K562 treated with DMSO at 1 percent for 24 hours (cell line): ENCODE data around the gene VBP1. TPM values are rescaled to one million over a fixed set of nuclear protein-coding genes. Genes with fewer than 3 reads are reported as not detected.

ENCODE experiments used
- total RNA-seq: library from RNA; unstranded; fragments of 300-600 nt; gene quantifications from 2 replicates; pipeline ENCODE4 v1.2.3, GENCODE V29; 2022; ENCODE audit warnings: low read depth; ENCODE audit not compliant: insufficient read depth

VBP1 gene
- total RNA-seq = 53.0 and 69.4 TPM in 2 replicates

GRCh38 chrX:155216179-155216939, at the start of gene VBP1:
VBP1 (plus strand) TSS chrX:155216460; CDS start chrX:155216483, 23 bp downstream.

GRCh38 chrX:155263854-155264628, 47.8 kb downstream of the VBP1 start, which contains the start of gene RAB39B:
RAB39B (minus strand) TSS chrX:155264491; CDS start chrX:155264288, 203 bp downstream.

Other genes with a start within 250 kb of the VBP1 start
- 4.1 TPM in 2 replicates for gene F8, start 193.7 kb upstream of the VBP1 start, total RNA-seq
- 75.2 and 75.6 TPM in 2 replicates for gene FUNDC2, start 189.6 kb upstream of the VBP1 start, total RNA-seq
- 24.5 and 25.9 TPM in 2 replicates for gene CMC4, start 145.3 kb upstream of the VBP1 start, total RNA-seq
- gene MTCP1, start 145.3 kb upstream of the VBP1 start, total RNA-seq = 13.4 and 18.0 TPM in 2 replicates
- 12.1 and 12.3 TPM in 2 replicates for gene BRCC3, start 145.0 kb upstream of the VBP1 start, total RNA-seq
- gene RAB39B, start 48.0 kb downstream of the VBP1 start, total RNA-seq = not detected in 2 replicates
- gene CLIC2, start 118.2 kb downstream of the VBP1 start, total RNA-seq = 34.0 and 43.7 TPM in 2 replicates
- not detected in 2 replicates for gene F8A2, start 165.6 kb downstream of the VBP1 start, total RNA-seq
- gene F8A3, start 242.2 kb downstream of the VBP1 start, total RNA-seq = not detected in 2 replicates